NB4 (cell line): Measurements from ENCODE around the gene USP24.
A peak's percentile ranks its signal among the peaks of the same experiment; 100 is the strongest.

Source experiments
- POLR2A ChIP-seq: IDR thresholded peaks from 2 replicates; pipeline ENCODE4 v1.6.1; 2011; ENCODE audit warnings: mild to moderate bottlenecking; ENCODE audit not compliant: insufficient read length; ENCODE audit errors: extremely low read depth
- TF ChIP-seq, protein P1 (sequence below): IDR thresholded peaks from one replicate; pipeline ENCODE4 v1.5.1; 2012; ENCODE audit warnings: low read depth, low read length
- TF ChIP-seq, protein P2 (sequence below): IDR thresholded peaks from 2 replicates; pipeline ENCODE4 v1.6.1; 2011; ENCODE audit warnings: low read depth, low read length

DNA sequence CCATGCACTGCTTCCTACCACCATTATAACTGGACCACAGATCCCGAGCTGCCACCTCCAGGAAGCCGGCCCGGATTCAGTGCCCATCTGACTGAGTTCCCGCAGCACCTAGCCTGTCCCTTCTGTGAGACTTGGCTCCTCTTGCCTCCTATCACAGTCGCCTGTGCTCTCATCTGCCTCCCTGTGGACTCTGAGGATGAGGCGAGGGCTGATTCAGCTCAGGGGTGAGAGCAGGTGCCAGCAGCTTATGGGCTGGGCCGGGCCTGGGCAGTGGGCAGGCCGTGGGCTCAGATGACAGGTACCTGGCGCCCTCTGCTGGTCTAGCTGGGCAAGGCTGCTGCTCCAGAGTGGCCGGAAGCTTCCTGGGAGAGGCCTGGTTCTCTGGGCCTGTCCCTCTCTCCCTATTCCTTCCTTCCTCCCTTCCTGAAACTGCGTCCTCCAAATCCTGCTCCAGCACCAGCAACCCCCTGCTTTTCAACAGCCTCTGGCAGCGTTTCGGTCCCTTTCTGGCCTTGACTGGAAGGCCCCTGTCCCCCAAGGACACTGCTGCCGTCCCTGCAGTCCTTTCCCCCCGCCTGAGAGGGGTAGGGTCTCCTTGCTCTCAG, 193.1 kb downstream of the USP24 start:
- no peak for TF ChIP-seq POLR2A
- TF ChIP-seq, protein P1, sequence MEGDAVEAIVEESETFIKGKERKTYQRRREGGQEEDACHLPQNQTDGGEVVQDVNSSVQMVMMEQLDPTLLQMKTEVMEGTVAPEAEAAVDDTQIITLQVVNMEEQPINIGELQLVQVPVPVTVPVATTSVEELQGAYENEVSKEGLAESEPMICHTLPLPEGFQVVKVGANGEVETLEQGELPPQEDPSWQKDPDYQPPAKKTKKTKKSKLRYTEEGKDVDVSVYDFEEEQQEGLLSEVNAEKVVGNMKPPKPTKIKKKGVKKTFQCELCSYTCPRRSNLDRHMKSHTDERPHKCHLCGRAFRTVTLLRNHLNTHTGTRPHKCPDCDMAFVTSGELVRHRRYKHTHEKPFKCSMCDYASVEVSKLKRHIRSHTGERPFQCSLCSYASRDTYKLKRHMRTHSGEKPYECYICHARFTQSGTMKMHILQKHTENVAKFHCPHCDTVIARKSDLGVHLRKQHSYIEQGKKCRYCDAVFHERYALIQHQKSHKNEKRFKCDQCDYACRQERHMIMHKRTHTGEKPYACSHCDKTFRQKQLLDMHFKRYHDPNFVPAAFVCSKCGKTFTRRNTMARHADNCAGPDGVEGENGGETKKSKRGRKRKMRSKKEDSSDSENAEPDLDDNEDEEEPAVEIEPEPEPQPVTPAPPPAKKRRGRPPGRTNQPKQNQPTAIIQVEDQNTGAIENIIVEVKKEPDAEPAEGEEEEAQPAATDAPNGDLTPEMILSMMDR: peak; percentile 74
- TF ChIP-seq, protein P2, sequence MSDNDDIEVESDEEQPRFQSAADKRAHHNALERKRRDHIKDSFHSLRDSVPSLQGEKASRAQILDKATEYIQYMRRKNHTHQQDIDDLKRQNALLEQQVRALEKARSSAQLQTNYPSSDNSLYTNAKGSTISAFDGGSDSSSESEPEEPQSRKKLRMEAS: no peak
